ENCODE measurements around the gene AP4M1.

Gene AP4M1, protein sequence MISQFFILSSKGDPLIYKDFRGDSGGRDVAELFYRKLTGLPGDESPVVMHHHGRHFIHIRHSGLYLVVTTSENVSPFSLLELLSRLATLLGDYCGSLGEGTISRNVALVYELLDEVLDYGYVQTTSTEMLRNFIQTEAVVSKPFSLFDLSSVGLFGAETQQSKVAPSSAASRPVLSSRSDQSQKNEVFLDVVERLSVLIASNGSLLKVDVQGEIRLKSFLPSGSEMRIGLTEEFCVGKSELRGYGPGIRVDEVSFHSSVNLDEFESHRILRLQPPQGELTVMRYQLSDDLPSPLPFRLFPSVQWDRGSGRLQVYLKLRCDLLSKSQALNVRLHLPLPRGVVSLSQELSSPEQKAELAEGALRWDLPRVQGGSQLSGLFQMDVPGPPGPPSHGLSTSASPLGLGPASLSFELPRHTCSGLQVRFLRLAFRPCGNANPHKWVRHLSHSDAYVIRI

DNA sequence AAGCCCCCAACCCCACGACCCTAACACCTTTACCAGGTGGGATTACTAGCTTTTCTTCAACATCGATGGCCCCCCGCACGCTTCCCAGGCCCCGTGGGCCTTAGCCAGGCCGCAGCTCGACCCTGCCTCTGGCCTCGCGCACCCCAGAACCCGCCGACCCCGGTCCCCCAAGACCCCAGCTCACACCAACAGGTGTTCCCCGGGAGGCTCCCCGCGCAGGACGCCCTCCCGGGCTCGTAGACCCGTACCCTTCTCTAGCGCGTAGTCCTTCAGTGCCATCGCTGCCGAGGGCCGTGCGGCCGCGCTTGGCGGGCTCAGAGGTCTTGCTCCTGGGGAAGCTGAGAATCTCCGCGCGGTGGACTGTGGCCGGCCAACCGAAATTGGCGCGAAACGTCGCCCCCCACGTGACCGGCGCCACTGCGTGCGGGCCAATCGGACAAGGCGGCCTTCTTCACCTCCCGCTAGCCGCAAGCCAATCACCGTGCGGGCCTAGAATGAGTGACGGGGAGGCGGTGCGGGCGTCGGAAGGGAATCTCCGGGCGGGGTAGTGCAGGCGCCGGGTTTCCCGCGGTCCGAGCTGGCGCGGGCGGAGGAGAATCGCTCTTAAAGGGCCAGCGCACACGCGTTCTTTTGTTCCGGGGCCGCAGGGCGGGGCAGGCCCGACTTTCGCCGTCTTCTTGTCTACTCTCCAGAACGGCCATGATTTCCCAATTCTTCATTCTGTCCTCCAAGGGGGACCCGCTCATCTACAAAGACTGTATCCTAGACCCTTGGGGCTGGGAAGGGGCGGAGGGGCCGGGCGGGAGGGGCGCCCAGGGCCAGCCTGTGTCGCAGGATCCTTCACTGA is at the start of gene AP4M1, which contains the start of gene MCM7:
AP4M1 (plus strand) TSS at position 628 of the 847 bp plus-strand sequence; CDS start at position 700, 72 bp downstream.
MCM7 (minus strand) TSS at position 382 of the 847 bp plus-strand sequence; CDS start at position 279, 103 bp downstream.
- peak; percentile 93 to 95 for DNase-seq

DNA sequence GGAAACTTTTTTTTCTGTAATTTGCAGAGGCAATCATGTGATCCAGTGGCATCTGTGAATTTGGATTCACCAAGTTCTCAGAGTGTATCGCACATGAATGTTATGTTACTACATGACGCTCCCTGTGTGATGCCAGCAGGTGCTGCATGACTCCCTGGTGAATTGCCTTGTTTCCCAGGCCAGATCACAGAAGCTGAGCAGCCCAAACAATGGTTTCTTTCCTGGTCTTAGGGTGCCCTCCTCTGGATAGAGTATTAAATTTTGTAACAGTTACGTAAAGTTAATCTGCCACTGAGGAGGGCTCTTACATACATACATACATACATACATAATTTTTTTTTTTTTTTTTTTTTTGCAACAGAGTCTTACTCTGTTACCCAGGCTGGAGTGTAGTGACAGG is 48.2 kb upstream of the AP4M1 start:
- peak; percentile 71 to 81 for DNase-seq

DNA sequence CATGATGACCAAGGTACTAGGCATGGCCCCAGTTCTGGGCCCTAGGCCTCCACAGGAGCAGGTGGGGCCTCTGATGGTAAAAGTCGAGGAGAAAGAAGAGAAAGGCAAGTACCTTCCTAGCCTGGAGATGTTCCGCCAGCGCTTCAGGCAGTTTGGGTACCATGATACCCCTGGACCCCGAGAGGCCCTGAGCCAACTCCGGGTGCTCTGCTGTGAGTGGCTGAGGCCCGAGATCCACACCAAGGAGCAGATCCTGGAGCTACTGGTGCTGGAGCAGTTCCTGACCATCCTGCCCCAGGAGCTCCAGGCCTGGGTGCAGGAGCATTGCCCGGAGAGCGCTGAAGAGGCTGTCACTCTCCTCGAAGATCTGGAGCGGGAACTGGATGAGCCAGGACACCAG is 44.4 kb upstream of the AP4M1 start:
- DNase-seq, result no peak

DNA sequence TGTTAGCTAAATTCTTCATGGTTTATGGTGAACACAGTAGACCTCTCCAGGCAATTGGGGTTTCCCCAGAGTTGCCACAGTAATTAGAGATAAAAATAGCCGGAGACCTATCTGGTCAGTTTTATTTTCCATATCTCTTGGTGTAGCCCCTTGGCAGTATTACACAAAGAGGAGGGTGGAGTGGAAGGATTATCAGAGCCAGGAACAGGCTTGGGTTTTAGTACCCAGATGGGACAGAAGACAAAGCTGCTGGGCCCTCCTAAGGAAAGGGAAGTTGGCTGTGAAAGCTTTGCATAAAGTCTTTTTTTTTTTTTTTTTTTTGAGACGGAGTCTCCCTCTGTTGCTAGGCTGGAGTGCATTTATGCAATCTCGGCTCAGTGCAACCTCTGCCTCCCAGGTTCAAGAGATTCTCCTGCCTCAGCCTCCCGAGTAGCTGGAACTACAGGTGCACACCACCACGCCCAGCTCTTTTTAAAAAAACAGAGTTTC is 42.1 kb upstream of the AP4M1 start:
- no peak for DNase-seq

DNA sequence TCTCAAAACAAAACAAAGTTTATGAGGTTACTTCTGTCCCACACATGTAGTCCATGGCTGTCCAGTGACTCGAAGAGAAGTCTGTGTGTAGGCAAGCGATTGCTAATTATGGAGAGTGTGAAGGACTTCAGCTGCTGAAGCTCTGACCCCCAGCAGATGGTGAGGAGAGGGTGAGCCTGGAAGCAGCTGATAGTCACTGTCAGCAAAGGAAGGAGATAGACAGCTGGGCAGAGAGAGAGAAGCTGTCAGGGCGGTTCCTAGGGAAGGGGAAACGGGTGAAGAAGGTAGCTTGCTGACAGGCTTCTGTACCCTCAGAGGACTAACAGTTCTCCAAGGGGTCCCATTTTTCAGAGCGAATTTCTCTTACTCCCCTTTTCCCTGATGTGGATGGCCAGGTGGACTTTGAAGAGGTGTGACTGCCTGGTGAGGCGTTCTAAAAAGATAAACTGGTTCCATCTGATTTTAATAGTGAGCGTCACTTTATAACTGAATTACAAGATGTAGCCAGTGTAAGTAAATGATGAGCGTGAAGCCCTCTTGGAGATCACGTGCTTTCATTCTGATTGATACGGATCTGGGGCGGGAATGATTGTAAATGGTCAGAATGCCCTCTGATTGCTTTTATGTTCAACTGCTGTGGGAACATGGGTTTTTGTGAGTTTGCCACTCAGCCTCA is 39.8 kb upstream of the AP4M1 start:
- no peak for DNase-seq

DNA sequence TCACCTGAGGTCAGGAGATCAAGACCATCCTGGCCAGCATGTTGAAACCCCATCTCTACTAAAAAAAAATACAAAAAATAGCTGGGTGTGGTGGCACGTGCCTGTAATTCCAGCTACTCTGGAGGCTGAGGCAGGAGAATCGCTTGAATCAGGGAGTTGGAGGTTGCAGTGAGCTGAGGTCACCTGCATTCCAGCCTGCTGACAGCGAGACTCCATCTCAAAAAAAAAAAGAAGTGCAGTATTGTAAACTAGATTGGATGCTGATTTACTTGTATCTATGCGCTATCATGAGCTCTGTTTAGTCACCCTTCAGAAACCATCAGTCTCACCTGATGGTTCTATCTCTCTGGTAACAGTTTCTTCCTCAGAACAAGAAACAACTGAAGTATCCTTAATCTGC is 38.1 kb upstream of the AP4M1 start:
- no peak for DNase-seq

DNA sequence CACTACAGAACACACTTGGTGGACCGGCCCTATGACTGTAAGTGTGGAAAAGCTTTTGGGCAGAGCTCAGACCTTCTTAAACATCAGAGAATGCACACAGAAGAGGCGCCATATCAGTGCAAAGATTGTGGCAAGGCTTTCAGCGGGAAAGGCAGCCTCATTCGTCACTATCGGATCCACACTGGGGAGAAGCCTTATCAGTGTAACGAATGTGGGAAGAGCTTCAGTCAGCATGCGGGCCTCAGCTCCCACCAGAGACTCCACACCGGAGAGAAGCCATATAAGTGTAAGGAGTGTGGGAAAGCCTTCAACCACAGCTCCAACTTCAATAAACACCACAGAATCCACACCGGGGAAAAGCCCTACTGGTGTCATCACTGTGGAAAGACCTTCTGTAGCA is 37.3 kb upstream of the AP4M1 start:
- no peak for DNase-seq

DNA sequence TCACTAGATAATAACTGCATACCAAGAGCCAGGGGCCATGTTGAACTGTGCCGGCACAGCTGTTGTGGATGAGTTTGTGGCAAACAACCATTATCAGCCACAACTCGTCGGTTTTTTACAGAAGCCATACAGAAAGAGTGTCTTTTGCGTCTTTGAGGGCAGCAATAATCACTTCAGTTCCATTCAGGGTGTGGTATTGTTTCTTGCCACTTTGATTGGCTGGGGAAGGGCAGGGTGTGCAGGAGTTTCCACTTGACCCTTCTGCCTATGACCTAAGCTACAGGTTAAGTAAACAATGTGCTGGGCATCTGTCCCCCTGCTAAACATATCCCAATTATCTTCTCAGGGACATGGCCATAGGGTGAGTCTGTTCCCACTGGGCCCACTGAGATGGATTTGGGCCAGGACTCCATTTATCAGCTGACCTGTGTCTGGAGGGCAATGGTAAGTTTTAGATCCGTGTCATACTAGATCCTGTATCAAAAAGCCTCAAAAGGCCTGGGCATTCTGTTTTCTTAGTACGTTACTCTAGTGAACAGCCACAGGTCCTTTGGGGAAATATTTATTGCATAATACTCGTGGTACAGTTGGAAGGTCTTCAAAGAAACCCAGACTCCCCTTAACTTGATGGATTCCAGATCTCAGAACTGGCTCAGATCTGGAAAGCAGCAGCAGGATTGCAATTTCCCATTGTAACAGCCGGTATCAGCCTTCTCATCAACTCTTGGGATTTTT is 35.8 kb upstream of the AP4M1 start:
- DNase-seq, result no peak

DNA sequence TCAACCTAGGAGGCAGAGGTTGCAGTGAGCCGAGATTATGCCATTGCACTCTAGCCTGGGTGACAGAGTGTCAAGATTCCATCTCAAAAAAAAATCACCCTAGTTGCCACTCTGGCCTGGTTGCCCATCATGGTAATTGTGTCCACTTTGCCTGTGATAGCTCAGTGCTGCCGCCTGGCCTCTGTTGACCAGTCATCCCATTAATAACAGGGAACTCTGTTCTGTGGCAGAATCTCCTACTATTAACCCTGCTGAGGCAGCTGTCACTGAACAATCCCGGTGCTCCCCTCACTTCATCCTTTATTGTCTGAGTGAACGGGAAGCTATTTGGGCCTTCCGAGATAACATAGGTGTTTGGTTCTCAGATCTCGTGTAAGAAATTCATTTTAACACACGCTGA is 34.5 kb upstream of the AP4M1 start:
- DNase-seq, result no peak

DNA sequence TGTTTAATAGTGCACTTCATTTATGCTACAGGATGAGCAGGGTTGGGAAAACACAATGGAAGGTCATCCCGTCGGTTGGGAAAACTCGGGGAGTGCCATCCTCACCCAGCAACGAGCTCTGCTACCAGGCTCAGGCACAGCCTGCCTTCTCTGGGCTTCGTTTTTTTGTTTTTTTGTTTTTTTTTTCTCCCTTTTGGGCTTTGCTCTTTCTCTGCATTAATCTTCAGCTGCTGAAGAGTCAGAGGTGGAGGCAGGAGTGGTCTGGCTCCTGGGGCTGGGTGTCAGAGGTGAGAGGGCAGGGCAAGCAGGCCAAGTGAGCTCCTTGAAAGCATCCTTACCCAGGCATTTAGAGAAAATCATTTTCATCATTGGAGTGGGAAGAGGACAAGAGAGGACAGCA is 31.5 kb upstream of the AP4M1 start:
- no peak for DNase-seq

DNA sequence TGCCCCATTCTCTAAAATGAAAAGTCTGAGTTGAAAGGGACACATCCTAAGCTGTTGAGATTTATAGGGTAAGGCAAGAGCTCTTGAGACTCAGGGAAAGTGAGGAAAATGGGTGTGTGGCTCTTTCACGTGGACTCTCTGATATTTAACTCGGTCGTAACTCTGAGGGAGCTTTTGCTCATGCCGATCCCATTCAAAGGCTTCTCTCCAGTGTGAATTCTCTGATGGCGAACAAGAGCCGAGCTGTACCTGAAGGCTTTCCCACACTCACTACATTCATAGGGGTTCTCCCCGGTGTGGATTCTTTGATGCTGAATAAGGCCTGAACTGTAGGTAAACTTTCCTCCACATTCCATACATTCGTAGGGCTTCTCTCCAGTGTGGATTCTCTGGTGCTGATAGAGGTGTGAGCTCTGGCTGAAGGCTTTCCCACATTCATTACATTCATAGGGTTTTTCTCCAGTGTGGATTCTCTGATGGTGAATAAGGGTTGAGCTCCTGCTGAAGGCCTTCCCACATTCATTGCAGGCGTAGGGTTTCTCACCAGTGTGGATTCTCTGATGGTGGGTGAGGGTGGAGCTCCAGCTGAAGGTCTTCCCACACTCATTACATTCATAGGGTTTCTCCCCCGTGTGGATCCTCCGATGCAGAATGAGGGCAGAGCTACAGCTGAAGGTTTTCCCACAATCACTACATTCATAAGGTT is 30.3 kb upstream of the AP4M1 start:
- no peak for DNase-seq

DNA sequence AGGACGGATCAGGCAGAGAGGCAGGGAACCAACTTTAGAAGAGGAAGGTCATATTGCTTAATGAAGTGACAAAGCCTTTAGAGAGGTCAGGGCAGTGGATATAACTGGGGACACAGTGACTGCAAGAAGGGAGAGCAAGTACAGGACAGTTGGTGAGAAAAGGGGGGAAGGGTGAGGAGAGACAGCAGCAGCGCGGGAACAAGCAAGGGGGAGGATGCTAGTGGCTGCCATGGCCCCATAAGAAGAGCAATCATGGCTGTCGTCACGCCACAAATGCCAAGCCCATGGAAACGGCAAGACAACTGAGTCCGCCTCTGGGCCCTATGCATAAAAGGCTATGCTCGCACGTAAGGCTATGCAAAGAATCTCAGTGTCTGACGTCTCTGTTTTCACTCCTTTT is 29.0 kb upstream of the AP4M1 start:
- no peak for DNase-seq

DNA sequence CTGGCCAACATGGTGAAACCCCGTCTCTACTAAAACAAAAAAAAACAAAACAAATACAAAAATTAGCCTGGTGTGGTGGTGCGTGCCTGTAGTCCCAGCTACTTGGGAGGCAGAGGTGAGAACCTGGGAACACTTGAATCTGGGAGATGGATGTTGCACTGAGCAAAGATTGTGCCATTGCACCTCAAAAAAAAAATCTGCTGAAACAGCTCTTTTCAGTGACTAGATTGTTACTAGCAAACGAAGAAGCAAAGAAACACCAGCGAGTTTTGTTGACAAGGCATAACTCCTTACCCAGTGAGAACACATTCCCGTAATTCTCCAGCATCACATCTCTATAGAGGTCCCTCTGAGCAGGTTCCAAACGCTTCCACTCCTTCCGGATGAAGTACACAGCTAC is 26.6 kb upstream of the AP4M1 start:
- DNase-seq, result no peak

DNA sequence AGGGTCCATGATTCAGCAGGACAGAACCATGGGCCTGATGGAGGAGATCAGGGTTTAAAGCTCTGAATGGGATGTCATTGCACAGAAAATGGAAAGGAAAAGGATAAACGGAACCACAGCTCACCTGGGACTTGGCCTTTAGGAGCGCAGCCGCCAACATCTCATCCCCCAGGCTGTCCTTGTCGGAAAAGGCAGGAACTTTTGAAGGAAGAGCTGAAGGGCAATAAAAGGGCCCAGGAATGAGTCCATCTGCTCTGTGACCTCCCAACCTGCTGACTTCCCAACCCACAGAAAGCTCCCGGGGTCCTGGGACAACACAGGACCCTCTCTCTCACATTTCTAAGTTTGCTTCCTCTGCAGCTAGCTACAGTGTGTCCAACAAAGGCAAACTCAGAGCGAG is 26.0 kb upstream of the AP4M1 start:
- no peak for DNase-seq

DNA sequence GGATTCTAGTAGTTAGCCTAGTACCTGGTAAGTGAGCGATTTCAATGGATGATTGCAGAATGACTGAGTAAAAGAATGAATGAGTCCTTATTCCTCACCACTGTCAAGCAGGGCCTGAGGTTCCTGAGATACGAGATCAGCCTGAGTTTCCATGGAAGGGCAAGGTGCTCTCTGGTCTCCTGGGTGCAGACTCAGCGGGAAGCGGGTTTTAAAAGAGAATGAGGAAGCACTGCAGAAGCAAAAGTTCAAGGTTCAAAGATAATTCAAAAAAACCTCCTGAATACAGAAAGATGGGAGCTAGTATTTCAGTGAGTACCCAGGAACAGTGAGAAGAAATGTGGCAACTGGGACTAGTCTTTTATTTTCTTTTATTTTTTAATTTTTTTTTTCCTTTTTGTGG is 24.2 kb upstream of the AP4M1 start:
- DNase-seq, result no peak

DNA sequence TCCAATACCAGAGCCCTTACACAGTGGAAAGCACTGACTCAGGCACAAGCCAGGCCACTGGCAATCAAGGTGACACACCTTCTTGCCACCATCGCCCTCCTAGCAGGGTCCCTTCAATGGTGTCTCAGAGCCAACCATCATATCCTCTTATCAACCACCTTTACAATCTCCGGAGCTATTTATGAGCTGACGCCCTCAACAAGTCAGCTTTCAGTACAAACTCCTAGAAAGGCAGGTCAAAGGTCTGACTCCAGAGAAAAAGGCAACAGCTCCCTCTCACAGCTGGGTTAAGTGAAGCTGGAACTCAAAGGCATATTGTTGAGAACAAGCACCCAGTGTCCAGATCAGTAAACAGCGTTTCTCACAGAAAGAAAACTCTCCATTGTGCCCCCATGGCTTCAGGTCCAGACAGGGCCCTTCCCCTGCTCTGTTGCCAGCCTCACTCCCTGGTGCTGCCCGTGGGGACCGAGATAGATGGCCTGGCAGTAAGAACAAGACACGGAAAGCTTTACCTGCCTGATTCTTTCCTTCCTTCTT is 22.4 kb upstream of the AP4M1 start:
- DNase-seq, result no peak

DNA sequence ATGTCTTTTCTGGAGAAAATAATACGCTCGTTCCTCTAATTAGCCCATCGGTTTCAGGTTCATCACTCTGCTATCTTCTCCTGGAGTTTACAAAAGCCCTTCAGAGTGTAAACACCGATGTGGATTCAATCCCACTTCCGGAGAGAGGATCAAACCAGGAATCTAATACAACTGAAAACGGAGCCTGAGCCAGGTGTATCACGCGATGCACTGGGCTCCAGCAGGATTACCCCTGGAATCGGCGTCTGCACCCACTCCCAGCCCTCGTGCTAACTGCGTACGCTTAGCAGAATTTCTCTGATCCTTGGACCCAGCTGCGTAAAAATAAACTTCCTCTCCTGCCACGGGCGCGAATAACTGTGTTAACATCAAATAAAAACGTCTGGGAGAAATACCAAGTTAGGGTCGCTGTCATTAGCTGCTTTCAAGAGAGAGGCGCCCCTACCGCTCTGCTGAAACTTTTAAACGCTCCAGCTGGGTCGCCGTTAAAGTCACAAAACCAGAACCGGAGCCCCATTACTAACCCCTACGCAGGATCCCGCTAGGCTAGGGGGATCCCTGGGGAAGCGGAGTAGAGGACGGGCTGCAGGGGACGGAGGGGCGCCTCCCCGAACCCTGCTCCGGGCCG is 20.4 kb upstream of the AP4M1 start:
- peak in 1 of 2 experiments; percentile 19 for DNase-seq

DNA sequence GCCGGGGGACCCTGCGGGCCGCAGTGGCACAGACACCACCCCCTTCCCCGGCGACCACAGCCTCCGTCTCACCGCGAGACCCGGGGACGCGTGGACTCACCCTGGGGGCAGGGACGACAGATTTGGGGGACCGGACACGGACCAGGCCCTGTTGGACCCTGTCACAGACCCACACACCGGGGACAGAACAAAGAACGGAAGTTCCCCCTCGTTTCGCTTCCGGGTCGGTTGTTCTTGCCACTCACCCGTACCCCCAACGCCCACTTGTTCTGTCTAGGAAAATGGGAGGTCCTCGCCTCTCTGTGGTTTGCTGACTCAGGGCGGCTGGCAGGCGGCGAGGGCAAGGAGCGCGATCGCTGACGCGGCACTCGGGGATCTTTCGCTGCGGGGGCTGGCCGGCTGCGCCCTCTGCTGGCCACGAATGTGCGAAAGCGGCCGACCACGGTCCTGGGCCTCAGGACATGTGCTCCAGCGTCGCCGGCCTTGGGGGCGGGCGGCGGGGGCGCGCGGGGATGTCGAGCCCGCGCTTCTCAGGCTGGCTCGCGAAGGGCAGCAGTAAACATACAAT is 19.8 kb upstream of the AP4M1 start, which contains the start of gene ZNF3:
ZNF3 (minus strand) TSS at position 189 of the 568 bp plus-strand sequence. CDS start 4,366 bp downstream, outside the sequence.
- DNase-seq, result peak; percentile 94 to 98

DNA sequence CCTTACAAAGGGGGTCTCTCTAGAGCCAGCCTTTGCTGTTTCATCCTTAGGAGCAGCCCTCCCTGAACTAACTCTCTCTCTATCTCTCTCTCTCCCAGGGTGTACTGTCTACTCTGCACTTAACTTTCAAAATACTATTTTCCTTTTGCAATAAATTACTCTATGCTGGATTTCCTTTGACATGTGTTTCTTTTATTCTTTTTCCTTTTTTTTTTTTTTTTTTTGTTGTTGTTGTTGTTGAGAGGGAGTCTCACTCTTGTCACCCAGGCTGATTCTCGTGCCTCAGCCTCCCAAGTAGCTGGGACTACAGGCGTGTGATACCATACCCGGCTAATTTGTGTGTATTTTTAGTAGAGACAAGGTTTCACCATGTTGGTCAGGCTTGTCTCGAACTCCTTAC is 18.5 kb upstream of the AP4M1 start:
- DNase-seq, result no peak

DNA sequence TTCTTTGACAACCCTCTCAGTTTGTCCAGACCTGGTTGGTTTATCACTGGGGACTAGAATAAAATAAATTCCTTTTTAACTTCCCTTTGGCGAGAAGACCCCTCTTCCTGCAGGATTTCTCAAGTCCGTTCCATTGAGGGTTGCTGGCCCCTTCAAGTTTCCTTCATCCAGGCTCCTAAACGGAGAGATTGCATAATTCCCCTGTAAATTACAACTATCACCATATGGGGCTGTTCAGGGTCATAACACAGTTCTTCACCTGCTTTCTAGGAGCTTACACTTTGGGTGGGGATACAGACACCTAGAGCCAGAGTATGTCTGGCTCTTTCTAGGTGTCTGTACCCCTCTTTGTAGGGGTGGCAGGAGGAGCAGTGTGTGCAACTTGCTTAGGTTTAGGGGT is 15.9 kb upstream of the AP4M1 start:
- no peak for DNase-seq
